GM13977 (cell line): ENCODE results near the gene HPCA.
"Not testable (repeated sequence)": the region's sequence is repeated elsewhere in the genome, so short reads cannot be mapped to it uniquely, and the experiment has no call there.

Experiments
- DNase-seq: peaks from one replicate; pipeline ENCODE4 v3.0.0; 2012; ENCODE audit warnings: low spot score
- CTCF ChIP-seq: IDR thresholded peaks from 2 replicates; pipeline ENCODE4 v1.5.1; 2012; ENCODE audit warnings: mild to moderate bottlenecking, control low read depth; ENCODE audit not compliant: insufficient read depth; ENCODE audit errors: extremely low read depth, missing control alignments
- in situ Hi-C: fragments of 300-500 bp; cut with MboI; formaldehyde crosslinking; loops from one replicate; pipeline ENCODE4 v1.12.0; 2022; ENCODE audit warnings: low sequenced_read_pairs, low pct_unique_long_range_greater_than_20kb, mixed read lengths, inconsistent platforms; ENCODE audit not compliant: unreplicated experiment

Gene HPCA

GRCh38 chr1:32900956-32901822 is 14.9 kb downstream of the HPCA start, which contains the start of gene TMEM54:
TSS of gene TMEM54 (minus strand) at chr1:32901389. CDS start at chr1:32901238, 151 bp downstream.
- in situ Hi-C loops = no loop called here
- no peak for TF ChIP-seq CTCF
- peak; percentile 79 for DNase-seq

- in situ Hi-C loops = no loop called here
- TF ChIP-seq CTCF = no peak
- DNase-seq = no peak
These were observed 15.7 kb downstream of the HPCA start for GRCh38 chr1:32901823-32902534.

- in situ Hi-C loops = no loop called here
- TF ChIP-seq CTCF = no peak
- DNase-seq = peak; percentile 20
These were observed 16.2 kb downstream of the HPCA start for GRCh38 chr1:32902535-32902920.

- in situ Hi-C loops = no loop called here
- no peak for TF ChIP-seq CTCF
- peak; percentile 22 for DNase-seq
These were observed 17.9 kb downstream of the HPCA start for GRCh38 chr1:32903991-32904785.

- TF ChIP-seq CTCF = no peak
- no peak for DNase-seq
- in situ Hi-C loops = no loop called here
These were observed 18.5 kb downstream of the HPCA start for GRCh38 chr1:32904797-32905196.

- DNase-seq, in situ Hi-C loops: not testable (repeated sequence)
These were observed 19.3 kb downstream of the HPCA start for GRCh38 chr1:32905588-32905987.
